WTC11 (cell line): ENCODE results near the gene MXRA7.

ENCODE experiments used
- CTCF ChIP-seq: fragments of 200-600 bp; IDR thresholded peaks from 2 replicates; pipeline ENCODE4 v1.8.0; 2022; ENCODE audit warnings: antibody characterized with exemption
- MAX ChIP-seq: sonication (generic); formaldehyde crosslinking; IDR thresholded peaks from 2 replicates; pipeline ENCODE4 v1.8.0; 2022; ENCODE audit warnings: mild to moderate bottlenecking, missing genetic modification reagents
- TCF7 ChIP-seq: sonication (generic); formaldehyde crosslinking; IDR thresholded peaks from 2 replicates; pipeline ENCODE4 v1.8.0; 2022; ENCODE audit warnings: mild to moderate bottlenecking, low read depth, missing genetic modification reagents, moderate library complexity
- TP53 ChIP-seq: sonication (generic); formaldehyde crosslinking; IDR thresholded peaks from 2 replicates; pipeline ENCODE4 v1.8.1; 2023; ENCODE audit warnings: mild to moderate bottlenecking, missing genetic modification reagents

DNA sequence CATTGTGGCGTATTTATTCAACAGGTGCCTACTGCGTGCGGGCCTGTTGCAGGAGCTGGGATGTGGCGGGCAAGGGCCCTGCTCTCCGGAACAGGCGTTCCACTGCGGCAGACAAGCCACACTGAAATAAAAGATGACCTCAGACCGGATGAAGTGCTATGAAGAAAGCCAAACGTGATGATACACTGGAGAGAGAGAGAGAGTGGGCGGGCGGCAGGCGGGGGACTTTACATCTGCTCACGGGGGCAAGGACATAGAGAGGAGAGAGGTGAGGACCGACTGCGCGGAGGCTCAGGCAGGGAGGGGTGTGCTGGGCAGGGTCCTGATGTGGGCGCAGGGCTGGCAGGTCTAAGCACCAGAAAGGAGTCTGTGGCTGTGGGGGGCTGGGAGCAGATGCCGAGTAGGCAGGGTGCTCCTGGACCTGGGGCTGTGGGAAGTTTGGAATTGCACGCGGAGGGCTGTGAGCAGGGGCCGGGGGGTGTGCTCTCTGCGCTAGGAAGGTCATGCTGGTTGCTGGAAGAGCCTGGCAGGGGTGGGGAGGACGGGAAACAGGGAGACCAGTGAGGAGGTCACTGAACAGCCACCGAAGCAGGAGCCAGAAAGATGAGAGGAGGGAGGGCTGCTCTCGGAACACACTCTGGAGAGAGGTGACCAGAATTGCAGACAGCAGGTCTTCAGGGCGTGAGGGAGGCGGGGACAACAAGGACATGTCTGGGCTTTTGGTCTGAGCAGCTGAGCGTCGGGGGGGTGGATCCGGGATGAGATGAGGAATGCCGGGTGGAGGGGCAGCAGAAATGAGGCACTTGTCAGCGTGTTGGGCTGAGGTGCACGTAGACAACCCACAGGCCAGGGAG is 9.9 kb downstream of the MXRA7 start:
- TF ChIP-seq CTCF = no peak
- no peak for TF ChIP-seq TCF7
- no peak for TF ChIP-seq MAX (CRISPR knock-in tag)
- TF ChIP-seq TP53 (CRISPR knock-in tag) = no peak
